HG03064 (cell line): ENCODE data around the gene UNC13D.
"Not testable (repeated sequence)": the region's sequence is repeated elsewhere in the genome, so short reads cannot be mapped to it uniquely, and the experiment has no call there.

ENCODE experiments used
- ATAC-seq: cut with Tn5 transposase; IDR thresholded peaks from one replicate; pipeline ENCODE4 v1.9.1; 2021; ENCODE audit warnings: low read depth; ENCODE audit not compliant: unreplicated experiment

UNC13D gene

DNA sequence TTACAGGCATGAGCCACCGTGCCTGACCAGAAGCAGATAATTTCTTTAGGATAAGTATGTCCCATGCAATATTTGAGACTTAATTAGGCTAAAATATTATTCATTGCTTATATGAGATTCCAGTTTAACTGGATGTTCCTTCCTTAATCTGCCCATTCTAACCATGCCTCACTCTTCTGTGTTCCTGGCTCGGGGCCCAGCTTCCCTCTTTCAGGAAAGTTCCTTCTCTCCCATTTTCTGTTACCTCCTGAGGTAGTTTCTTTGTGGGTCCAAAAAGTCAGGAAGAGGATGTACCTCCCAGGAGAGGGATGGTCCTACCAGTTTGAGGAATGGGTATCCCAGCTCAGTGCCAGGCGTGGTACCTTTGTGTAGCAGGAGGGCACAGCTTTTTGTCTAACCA lies 36.3 kb downstream of the UNC13D start:
- no peak for ATAC-seq

DNA sequence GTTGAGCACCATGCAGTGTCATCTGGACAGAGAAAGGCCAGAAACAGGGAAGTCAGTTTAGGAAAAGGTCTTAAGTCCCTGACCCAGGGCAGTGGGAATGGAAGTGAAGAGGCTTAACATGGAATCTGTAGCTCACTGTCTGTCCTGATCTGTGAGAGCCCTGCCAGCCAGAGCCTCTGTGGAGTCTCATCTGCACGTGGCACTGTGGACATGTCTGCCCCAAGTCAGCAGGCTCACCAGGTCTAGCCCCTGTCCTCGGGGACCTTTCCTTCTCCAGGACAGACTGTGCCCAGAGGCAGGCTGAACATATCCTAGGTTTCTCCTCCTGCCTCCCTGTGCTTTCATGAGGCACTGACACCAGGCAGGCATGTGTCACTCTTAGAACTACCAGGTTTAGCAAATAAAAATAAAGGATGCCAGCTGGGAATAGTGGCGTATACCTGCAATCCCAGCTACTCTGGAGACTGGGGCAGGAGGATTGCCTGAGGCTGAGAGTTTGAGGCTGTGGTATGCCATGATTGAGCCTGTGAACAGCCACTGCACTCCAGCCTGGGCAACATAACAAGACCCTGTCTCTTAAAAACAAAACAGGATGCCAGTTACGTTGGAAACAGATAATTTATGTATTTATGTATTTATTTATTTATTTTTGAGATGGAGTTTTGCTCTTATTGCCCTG lies 37.2 kb downstream of the UNC13D start:
- ATAC-seq, result no peak

DNA sequence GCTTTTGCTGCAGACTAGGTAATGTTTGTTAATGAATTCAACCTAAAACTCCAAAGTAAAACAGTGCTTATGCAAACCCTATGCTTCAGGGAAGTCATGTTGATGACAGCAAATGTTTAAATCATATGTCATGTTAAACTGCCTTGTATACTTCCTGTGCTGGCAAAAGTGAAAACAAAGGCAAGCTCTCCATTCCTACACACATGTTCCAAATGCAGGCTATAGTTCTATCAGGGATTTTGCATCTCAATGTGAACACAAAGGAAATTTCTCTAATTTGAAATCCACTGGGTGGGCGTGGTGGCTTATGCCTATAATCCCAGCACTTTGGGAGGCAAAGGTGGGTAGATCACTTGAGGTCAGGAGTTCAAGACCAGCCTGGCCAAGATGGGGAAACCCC lies 40.3 kb downstream of the UNC13D start:
- ATAC-seq, result no peak

DNA sequence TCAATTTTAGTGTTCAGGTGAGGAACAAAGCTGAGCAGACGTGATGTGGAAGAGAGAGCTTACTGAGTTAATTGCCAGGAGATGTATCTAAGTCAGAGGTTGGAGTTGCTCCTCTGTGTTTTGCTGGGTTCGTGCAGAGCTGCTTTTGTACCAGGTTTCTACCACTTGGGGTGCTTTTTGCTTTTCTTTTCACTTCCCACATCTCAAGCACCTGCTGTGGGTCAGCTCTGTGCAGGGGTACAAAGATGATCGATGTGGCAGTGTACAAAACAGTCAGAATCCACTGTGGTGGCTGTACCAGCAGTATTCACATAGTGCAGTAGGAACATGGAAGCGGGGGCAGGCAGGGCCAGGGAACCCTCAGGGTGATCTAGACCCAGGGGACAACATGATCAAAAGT lies 44.8 kb downstream of the UNC13D start:
- no peak for ATAC-seq

DNA sequence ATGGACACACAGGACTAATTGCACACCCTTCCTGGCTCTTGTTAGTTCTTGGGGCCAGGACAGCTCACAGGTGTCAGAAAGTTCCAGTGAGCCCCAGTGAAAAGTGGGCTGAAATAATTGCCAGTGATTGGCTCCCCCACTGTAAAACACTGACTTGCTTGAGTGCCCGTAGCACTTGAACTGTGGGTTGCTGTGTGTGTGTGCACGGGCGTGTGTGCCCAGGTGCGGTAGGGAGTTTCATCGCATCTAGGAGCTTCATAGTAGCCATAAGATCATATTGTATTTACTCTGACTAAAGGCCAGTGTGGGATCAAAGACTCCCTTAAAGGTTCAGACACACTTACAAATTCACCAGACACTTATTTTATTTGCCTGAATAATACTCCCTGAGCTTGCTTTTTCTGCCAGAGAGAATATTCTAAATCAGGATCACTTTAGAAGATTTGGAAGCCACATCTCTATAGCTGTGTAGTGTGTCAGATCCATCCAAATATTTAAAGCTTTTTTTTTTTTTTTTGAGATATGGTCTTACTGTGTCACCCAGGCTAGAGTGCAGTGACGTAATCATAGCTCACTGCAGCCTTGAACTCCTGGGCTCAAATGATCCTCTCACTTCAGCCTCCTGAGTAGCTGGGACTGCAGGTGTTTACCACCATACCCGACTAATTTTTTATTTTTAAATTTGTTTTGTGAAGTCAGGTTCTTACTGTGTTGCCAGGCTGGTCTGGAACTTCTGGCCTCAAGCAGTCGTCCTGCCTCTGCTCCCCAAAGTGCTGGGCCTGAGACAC lies 48.2 kb downstream of the UNC13D start:
- no peak for ATAC-seq

DNA sequence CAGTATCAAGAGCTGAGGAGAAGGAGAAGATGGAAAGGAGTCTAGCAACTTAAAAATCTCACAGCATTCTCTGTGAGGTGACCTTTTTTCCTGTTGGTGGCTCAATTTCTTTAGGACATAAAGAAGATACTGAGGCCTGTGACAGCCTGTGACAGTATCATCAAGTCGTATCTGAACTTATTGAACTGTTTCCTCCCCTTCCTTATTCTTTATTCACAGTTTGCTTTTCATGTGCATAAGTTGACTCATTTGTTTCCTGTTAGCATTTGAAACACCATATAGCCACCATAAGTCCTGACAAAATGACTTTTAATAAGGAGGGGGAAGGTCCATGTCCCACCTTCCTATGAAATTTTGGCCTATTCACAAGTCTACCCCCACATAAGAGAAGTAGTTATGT lies 50.7 kb downstream of the UNC13D start:
- no peak for ATAC-seq

DNA sequence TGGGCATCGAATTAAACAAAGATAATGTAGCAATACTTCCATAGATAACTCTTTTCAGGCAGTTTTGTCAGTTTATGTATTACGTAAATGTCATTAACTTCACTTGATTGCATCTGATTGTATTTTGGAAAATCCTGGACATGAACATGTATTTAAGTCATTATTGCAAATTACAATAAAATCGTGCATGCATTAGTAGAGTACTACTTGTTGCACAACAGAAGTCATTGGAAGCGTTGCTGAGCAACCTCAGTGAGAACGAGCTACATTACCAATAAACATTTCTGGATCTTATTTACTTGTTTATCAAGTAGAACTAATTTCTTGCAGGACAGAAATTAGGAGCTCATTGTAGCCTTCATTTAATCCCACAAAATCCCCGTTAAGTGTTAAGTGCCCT lies 53.0 kb downstream of the UNC13D start:
- no peak for ATAC-seq

DNA sequence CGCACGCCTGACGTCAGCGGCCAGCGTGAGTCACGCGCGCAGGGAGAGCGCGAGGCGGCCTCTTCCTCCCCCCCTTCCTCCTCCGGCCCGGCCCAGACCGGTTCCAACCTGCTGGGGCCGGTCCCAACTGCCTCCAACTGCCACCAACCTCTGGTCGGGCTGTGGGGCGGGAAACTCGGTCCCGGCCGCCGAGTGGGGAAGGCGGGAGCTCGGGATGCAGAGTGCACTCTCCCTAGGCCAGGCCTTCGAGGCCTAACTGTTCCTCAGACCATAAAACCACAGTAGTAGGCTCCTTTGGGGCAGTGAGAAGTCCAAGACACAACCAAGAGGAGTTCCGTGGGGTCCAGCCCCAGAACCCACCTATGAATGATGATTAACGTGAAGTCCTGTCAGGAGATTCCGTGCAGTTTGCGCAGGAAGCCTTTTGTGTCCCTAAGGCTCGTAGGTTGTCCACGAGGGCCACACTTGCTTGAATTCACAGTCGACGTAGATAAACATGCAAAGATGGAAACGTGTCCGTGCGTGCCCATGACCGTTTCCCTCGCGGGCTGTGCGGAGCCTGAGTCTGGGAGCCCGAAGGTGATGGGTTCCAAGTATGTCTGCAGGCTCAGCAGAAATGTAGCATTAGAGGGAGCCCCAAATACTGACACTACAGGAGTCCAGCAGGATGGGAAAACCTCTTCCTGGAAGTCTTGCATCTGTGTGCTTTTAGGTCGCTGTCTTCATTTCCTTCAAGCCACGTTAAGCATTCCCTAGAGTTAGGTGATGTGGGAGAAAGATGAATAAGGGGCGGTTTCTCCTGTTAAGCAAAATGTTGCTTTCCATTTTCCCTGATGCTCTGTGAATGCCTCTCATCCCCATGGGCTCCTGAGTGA lies 59.0 kb downstream of the UNC13D start:
- ATAC-seq, result peak; percentile 24

DNA sequence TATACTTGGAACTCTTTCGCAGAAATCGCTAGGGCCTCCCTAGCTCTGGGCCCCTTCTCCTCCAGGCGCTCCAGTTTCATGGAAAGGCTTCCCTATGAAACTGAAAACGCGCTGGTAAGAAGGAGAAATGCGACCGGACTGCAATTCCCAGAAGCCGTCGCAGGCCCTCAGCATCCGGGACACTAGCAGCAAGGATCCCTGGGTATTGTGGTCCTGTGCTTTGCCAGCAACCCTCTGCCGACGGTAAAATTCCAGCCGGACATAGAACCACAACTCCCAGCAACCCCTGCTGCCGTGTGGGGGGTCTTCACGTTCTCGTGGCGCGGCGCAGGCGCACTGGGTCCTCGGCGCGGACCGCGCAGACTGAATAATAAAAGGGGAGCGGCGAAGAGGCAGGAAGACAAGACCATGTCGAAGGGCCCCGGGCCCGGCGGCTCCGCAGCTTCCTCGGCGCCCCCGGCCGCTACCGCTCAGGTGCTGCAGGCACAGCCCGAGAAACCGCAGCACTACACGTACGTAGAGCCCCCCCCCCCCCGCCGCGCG lies 59.7 kb downstream of the UNC13D start, which contains the start of gene UNK:
UNK (plus strand) TSS at position 334 of the 543 bp plus-strand sequence; CDS start at position 409, 75 bp downstream.
- peak; percentile 62 for ATAC-seq

DNA sequence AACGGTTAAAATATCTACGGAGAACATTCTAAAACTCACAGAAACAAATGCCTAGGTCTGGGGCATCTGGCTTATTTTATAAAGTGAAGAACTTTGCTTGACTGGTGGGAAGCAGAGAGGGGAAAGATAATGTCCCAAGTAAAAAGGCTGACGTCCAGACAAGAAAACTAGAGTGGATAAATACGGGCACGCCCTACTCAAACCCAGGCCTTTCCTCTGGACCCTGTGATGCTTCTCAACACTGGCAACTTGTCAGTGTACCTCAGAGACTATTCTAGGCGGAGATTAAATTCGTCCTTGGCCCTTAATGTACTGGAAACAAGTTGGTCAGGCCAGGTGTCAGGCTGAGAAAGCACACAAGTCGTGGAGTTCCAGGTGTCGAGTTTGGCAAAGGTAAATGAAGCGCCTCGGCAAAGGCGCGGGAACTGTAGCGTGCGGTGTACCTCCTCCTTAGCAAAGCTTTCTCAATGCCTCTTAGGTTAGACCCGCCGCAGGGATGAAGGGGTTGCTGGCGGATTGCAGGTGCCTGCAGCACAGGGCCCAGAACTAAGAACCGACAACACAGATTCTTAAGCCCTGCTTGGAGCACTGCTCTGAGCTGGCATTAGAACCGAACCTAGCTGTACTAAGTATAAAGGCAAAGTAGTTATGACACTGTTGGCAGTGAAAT lies 60.3 kb downstream of the UNC13D start:
- ATAC-seq, result no peak

DNA sequence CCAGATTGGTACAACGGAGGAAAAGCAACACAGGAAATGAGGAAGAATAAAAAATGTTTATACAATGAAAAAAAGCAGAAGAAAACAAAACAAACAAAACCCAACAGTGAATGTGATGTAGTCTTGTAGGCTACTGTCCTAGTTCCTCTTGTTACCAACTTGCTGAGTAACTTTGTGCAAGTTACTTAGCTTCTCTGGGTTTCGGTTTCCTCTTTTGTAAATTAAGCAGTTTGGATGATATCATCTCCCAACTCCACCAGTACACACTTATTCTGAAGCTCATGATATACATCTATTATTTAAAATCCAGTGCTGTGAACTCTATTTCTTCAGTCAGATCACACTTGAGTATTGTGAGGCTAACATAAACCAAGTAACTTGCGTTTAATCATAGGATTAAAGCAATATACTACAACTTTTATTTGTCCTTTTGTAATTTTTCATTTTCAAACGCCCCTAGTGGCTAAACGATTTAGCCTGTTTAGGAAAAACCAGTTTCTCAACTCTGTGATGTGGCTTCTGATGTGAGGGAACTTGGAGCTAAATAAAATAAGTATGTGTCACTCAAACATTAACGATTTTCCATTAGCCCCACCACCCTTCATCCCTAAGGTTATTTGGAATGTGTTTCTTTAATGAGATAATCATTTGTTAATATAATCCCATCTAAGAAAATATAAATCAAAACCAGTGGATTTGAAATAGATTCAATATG lies 61.0 kb downstream of the UNC13D start:
- ATAC-seq, result no peak

DNA sequence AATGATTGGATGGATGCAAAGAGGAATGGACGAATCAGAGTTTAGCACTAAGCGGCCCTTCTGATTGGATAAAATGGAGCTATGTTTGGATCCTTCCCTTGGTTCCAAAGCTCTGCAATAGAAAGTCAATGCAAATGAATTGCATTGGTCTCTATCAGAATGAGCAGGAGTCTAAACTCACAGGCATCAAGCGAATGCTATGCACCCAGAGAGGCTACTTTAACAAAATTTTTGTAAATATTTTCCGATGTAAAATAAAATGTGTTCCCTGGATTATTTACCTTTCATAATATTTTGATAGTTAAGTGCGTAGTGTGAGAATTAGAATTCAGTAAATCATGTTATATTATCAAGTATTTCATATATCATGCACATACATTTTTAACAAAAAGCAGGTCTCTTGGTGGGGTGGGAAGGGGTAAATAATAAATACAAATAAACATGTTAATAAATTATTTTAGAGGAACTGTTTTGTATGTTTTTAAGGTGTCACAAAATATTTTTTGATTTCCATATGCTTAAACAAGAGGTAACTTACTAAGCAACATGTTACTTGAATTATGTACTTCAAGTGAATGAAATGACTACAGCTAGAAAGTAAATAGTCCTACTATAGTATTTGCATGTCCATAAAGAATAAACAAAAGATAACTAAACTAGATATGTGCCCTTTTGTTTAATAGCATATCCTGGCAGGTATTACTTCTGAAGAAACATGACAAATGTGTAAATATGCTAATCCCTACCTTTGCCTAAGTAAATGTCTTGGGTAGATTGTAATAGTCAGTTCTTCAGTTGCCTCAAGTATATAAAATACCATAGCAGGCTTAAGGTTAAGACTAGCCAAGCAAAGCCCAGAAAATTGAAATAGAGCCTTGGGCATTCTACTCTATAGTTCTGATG lies 64.0 kb downstream of the UNC13D start:
- no peak for ATAC-seq

DNA sequence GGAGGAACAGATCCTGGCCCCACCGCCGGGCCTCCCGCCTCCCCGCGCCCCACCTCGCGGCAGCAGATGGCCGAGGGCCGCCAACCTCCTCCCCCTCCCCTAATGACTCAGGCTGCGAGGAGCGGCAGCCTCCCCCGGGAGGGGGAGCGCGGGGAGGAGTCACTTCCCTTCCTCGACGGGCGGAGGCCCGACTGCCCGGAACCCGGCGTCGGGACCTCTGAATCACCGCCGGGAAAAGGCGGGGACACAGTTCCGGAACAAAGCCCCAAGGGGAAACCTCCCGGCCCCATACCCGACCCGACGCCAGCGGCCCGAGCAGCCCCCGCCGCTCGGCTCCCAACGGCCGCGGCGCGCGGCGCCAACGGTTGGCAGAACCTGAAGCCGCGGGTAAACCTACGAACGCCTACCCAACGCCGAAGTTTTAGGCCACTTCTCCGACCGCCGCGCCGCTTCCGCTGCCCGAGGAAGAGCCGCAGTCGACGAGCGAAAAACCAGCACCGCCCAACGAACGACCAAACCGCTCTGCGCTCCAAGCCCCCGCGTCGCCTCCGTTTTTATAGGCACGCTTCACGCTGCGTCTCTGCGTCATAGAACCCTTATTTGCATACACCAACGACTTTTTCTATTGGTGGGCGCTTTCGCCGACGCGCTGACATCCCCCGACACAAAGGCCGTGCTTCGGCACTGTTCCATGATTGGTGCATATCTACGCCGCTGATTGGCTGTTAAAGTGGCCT lies 64.8 kb downstream of the UNC13D start:
- ATAC-seq, result peak; percentile 51

DNA sequence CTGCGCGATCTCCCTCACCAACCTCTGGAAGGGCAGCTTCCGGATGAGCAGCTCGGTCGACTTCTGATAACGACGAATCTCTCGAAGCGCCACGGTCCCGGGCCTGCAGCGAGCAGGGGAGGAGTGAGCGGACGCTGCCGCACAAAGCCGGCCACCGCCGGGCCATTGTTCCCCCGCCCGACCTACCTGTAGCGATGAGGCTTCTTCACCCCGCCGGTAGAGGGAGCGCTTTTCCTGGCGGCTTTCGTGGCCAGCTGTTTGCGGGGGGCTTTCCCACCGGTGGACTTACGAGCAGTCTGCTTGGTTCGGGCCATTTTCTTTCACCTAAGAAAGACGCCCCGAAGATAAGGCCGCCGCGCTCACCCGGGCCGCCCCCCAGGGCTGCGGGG lies 65.3 kb downstream of the UNC13D start:
- ATAC-seq, result peak; percentile 18

DNA sequence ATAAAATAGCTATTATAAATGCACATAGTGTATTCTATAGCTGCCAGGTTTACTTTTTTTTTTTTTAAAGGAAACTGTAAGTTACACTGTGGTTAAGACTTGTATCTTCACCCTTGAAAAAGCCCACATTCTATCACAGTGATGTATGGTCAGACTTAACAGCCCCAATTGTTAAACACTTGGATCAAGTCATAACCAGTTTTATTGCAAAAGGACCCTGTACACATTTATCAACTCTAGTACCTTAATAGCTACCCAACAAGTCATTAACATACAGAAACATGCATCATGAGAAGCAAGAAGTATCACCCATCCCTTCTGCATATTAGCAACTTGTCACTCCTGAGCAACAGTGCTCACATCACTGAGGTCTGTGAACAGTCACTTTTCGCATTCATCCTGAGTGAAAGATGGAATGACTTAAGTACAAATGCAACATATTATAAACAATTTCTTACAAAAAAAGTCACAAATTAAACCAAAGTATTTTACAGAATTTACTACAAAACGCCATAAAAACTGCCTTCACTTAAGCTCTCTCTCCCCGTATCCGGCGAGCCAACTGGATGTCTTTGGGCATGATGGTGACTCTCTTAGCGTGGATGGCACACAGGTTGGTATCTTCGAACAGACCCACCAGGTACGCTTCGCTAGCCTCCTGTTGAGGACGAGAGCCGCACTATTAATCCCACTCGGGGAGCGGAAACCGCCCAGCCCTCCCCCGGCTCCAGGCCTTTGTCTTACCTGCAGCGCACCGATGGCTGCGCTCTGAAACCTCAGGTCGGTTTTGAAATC lies 65.9 kb downstream of the UNC13D start:
- not testable (repeated sequence) for ATAC-seq

DNA sequence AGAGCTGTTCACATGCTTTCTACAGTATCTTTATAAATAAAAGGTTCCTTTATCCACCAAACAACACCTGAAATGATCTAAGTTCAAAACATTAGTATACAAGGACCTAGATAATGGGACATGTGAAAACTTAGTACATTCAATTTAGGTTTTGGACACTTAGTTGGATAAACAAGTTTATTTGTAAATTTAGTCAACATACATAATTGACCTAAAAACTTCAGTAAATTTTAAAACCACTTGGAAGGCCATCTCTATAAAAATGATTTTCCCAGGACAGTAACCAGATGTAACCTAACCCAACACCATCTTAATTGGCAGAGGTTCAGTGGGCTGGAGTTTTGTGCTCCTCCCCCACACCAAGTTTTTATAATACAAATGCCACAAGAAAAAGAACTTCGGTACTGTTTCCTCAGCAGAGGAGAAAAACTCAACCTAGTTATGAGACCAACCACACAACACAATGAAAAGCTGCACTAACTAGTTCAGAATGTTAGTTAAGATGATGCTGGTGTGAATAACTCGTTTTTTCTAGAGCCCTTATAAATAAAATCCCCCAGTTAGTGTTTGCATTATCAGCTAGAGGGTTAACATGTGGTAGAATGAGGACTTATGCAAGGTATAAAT lies 66.8 kb downstream of the UNC13D start:
- no peak for ATAC-seq
